ENCODE results near the gene INPP5B. TPM values are rescaled to one million over a fixed set of nuclear protein-coding genes. Genes with fewer than 3 reads are reported as not detected.
"Not testable (repeated sequence)": the region's sequence is repeated elsewhere in the genome, so short reads cannot be mapped to it uniquely, and the experiment has no call there.

Gene INPP5B
- total and polyA plus RNA-seq, 9 of the 15 experiments (the other 6 are each of a cell fraction or from before 2014, with no cell fraction given) = 14.1 to 28.7 (median 20.9) TPM

DNA sequence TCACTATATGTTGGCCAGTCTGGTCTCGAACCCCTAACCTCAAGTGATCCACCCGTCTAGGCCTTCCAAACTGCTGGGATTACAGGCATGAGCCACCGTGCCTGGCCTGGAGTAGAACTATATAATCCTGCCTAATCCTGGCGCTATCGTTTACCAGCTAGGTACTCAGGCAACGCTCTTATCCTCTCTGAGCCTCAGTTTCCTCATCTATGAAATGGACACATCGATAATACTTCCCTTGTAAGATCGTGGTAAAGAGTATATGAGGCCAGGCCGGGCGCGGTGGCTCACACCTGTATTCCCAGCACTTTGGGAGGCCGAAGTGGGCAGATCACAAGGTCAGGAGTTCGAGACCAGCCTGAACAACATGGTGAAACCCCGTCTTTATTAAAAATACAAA is 10.1 kb downstream of the INPP5B start:
- POLR2A ChIA-PET = interaction anchor here (1.0 to 1.4 kb wide), 4 partner anchors 12 to 129 kb away, joined by 3 to 6 read pairs (median 3); partner anchors contain the start of genes C1orf122 and YRDC
- H3K4me2 ChIP-seq (ENCODE audit: insufficient read depth, low read length); H3K9me3 ChIP-seq (replicated peaks; ENCODE audit: control insufficient read depth, insufficient read depth, low read depth, low read length); in situ Hi-C loops (cut with MboI); CTCF ChIA-PET (ENCODE audit: low intra/inter-chr PET ratio); BruUV-seq (replicated peaks); H3K9ac ChIP-seq (ENCODE audit: insufficient read depth in 1 of 2, low read depth in 2 of 2, low read length in 2 of 2); H3K9me1 ChIP-seq (ENCODE audit: control insufficient read depth, insufficient read depth, low read length); H3K79me2 ChIP-seq (ENCODE audit: control insufficient read depth, insufficient read depth, low read length); H3K27me3 ChIP-seq (ENCODE audit: control insufficient read depth in 2 of 2, insufficient read depth in 2 of 2, low read length in 2 of 2); H3K27ac ChIP-seq (ENCODE audit: extremely low read depth, low read depth, low read length); intact Hi-C loops (cut with micrococcal nuclease); H3K4me3 ChIP-seq; H4K20me1 ChIP-seq (replicated peaks; ENCODE audit: control insufficient read depth, insufficient read depth, low read length); FAIRE-seq; ATAC-seq; DNase-seq (ENCODE audit: extremely low read depth in 1 of 4, low spot score in 3 of 4); H2AFZ ChIP-seq (ENCODE audit: low read depth, low read length); H3K4me1 ChIP-seq (replicated peaks in 1 of 2; ENCODE audit: control insufficient read depth in 2 of 2, insufficient read depth in 2 of 2, low read length in 2 of 2): not testable (repeated sequence)
- peaks cover 13% of the 10 kb centered on the region; the same call in 2 of the 3 replicates for H3K36me3 ChIP-seq (ENCODE audit: control insufficient read depth, insufficient read depth, low read length)
- peak; percentile 73 to 81 for TF ChIP-seq KDM1A (IDR thresholded peaks at IDR 0.05)
- TF ChIP-seq ADNP (tag; IDR thresholded peaks at IDR 0.05) = peak; percentile 81
- peak; percentile 95 for TF ChIP-seq BCOR (IDR thresholded peaks at IDR 0.05)
- TF ChIP-seq RCOR1 (IDR thresholded peaks at IDR 0.05; ENCODE audit: borderline replicate concordance in 1 of 2, low read depth in 2 of 2, low read length in 2 of 2) = 0 out of 4 replicates have a peak, but pooled peaks of 1 of the 2 experiments have one; percentile 5
- peak; percentile 64; the same call in 1 of the 2 replicates for TF ChIP-seq SMARCA5 (IDR thresholded peaks at IDR 0.05)
- TF ChIP-seq RBM25 (IDR thresholded peaks at IDR 0.05; ENCODE audit: low read depth, low read length, severe bottlenecking) = peak; percentile 72
- TF ChIP-seq HDAC2 (IDR thresholded peaks at IDR 0.05) = peak; percentile 21; the same call in 1 of the 2 replicates
- 82% methylated on average over 14 of the region's 14 CpGs for WGBS (ENCODE audit: insufficient coverage, low coverage, missing lambda C conversion rate)

Measured in K562 (cell line).